Mesothelial cell of epicardium (in vitro differentiated cells): ENCODE results near the gene THTPA. TPM values are rescaled to one million over a fixed set of nuclear protein-coding genes. Genes with fewer than 3 reads are reported as not detected.

Source experiments
- DNase-seq, 2 experiments: peaks; one replicate each; pipeline ENCODE4 v3.0.0; 2021; ENCODE audit warnings: low spot score in 2 of 2; ENCODE audit not compliant: unreplicated experiment in 2 of 2
- H3K27ac Mint-ChIP-seq: 2 replicates; pipeline ENCODE4 v1.8.0; 2021; ENCODE audit warnings: mixed read lengths
- H3K27me3 Mint-ChIP-seq: 2 replicates; pipeline ENCODE4 v1.8.0; 2021; ENCODE audit warnings: low read depth, mixed read lengths
- H3K36me3 Mint-ChIP-seq: 2 replicates; pipeline ENCODE4 v1.8.0; 2021; ENCODE audit warnings: mixed read lengths
- H3K4me1 Mint-ChIP-seq: 2 replicates; pipeline ENCODE4 v1.8.0; 2021; ENCODE audit warnings: mixed read lengths
- H3K4me3 Mint-ChIP-seq: 2 replicates; pipeline ENCODE4 v1.8.0; 2021; ENCODE audit warnings: mild to moderate bottlenecking, moderate library complexity, mixed read lengths
- H3K9me3 Mint-ChIP-seq: 2 replicates; pipeline ENCODE4 v1.8.0; 2021; ENCODE audit warnings: mixed read lengths
- total RNA-seq: library from RNA; stranded (reverse); gene quantifications from 3 replicates; pipeline ENCODE4 v1.2.1, GENCODE V29; 2021
- TF ChIP-seq, protein P1 (sequence below): fragments of 200-600 bp; sonication (generic); IDR thresholded peaks from one replicate; pipeline ENCODE4 v1.5.0; 2021; ENCODE audit warnings: antibody characterized with exemption; ENCODE audit not compliant: unreplicated experiment

THTPA gene
- total RNA-seq, 1 donor from 2014 or later: 15.2 TPM

- H3K4me1 Mint-ChIP-seq: peaks cover 6% of the 10 kb centered on the region
- no peak for DNase-seq
- no peaks in the 10 kb centered on the region for H3K27me3 Mint-ChIP-seq
- H3K27ac Mint-ChIP-seq: no peak overlapping the region
- H3K36me3 Mint-ChIP-seq: peaks cover 8% of the 10 kb centered on the region
- H3K4me3 Mint-ChIP-seq: no peak overlapping the region
- no peaks in the 10 kb centered on the region for H3K9me3 Mint-ChIP-seq
- TF ChIP-seq, protein P1, sequence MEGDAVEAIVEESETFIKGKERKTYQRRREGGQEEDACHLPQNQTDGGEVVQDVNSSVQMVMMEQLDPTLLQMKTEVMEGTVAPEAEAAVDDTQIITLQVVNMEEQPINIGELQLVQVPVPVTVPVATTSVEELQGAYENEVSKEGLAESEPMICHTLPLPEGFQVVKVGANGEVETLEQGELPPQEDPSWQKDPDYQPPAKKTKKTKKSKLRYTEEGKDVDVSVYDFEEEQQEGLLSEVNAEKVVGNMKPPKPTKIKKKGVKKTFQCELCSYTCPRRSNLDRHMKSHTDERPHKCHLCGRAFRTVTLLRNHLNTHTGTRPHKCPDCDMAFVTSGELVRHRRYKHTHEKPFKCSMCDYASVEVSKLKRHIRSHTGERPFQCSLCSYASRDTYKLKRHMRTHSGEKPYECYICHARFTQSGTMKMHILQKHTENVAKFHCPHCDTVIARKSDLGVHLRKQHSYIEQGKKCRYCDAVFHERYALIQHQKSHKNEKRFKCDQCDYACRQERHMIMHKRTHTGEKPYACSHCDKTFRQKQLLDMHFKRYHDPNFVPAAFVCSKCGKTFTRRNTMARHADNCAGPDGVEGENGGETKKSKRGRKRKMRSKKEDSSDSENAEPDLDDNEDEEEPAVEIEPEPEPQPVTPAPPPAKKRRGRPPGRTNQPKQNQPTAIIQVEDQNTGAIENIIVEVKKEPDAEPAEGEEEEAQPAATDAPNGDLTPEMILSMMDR: no peak
Measured at GRCh38 chr14:23530375-23531055, 25.6 kb upstream of the THTPA start.

DNA sequence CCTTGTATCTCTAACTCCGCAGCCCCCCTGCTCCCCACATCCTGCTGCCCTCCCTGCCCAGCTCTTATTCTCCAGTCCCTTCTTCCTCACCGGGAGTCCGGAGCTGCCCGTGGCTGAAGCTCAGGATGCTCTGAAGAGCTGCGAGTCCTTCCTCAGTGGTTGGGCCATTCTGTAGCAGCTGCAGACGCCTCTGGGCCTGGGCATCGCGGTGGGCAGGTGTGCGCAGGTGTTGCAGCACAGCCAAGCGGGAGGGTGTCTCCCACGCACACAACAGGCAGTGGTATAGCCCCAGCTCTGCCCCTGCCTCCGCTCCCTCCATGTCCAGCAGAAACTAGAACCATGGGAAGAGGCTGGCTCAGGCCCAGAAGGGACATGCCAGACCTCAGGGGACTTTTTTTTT is 24.7 kb upstream of the THTPA start:
- no peaks in the 10 kb centered on the region for H3K9me3 Mint-ChIP-seq
- H3K4me3 Mint-ChIP-seq: no peak overlapping the region
- H3K27ac Mint-ChIP-seq: no peak overlapping the region
- DNase-seq: no peak
- peaks cover 5% of the 10 kb centered on the region for H3K36me3 Mint-ChIP-seq
- TF ChIP-seq, protein P1: no peak
- no peaks in the 10 kb centered on the region for H3K27me3 Mint-ChIP-seq
- H3K4me1 Mint-ChIP-seq: peaks cover 6% of the 10 kb centered on the region

- TF ChIP-seq, protein P1: no peak
- H3K9me3 Mint-ChIP-seq: no peaks in the 10 kb centered on the region
Measured at GRCh38 chr14:23532658-23533057, 23.4 kb upstream of the THTPA start.

GRCh38 chr14:23533652-23534435 is 22.2 kb upstream of the THTPA start:
- H3K9me3 Mint-ChIP-seq: no peaks in the 10 kb centered on the region
- DNase-seq: no peak
- peaks cover 2% of the 10 kb centered on the region for H3K36me3 Mint-ChIP-seq
- TF ChIP-seq, protein P1: no peak
- H3K27me3 Mint-ChIP-seq: no peaks in the 10 kb centered on the region
- H3K27ac Mint-ChIP-seq: no peak overlapping the region
- peaks cover 18% of the 10 kb centered on the region for H3K4me1 Mint-ChIP-seq
- no peak overlapping the region for H3K4me3 Mint-ChIP-seq

More at GRCh38 chr14:23532658-23533057, 23.4 kb upstream of the THTPA start:
- peaks cover 5% of the 10 kb centered on the region for H3K36me3 Mint-ChIP-seq
- H3K4me1 Mint-ChIP-seq: peaks cover 6% of the 10 kb centered on the region
- no peaks in the 10 kb centered on the region for H3K27me3 Mint-ChIP-seq
- H3K4me3 Mint-ChIP-seq: no peak overlapping the region
- no peak overlapping the region for H3K27ac Mint-ChIP-seq
- DNase-seq: no peak

- Mint-ChIP-seq H3K4me1 (peaks cover 24% of the 10 kb centered on the region), H3K36me3 (peaks cover 2% of the 10 kb centered on the region), H3K4me3 (no peak overlapping the region), H3K9me3 (no peaks in the 10 kb centered on the region), H3K27ac (no peak overlapping the region), H3K27me3 (no peaks in the 10 kb centered on the region)
- TF ChIP-seq, protein P1: no peak
- DNase-seq: no peak
Measured at GRCh38 chr14:23535943-23536342, 20.1 kb upstream of the THTPA start.
